K562 (cell line): ENCODE measurements around the gene ENDOG. TPM values are rescaled to one million over a fixed set of nuclear protein-coding genes. Genes with fewer than 3 reads are reported as not detected.
A peak's percentile ranks its signal among the peaks of the same experiment; 100 is the strongest.

ENCODE experiments used
- ATAC-seq: fragments of 200-7000 bp; cut with Tn5 transposase; 3 replicates; pipeline ENCODE4 v1.9.1; 2020; ENCODE audit warnings: moderate library complexity
- BruUV-seq: library from RNA; stranded (reverse); fragments of 400-500 nt; replicated peaks from 2 replicates; lab custom pipeline; 2021; lab: Mats Ljungman, UMichigan
- CTCF ChIA-PET: fragments of 300-600 bp; formaldehyde crosslinking; extraction: SDS; loops from one replicate; lab custom pipeline; 2021; ENCODE audit warnings: low intra/inter-chr PET ratio; lab: Yijun Ruan, JAX
- POLR2A ChIA-PET: fragments of 300-600, 350-650 bp; sonication (Branson Sonifier 250); formaldehyde crosslinking; extraction: SDS; loops from one replicate; lab custom pipeline; 2021; ENCODE audit warnings: antibody characterized with exemption, inconsistent platforms; lab: Yijun Ruan, JAX
- DNase-seq, 4 experiments: peaks; one replicate each; pipeline versions ENCODE4 v3.0.0 to v3.0.0-alpha.2; 2011 to 2018; ENCODE audit warnings: low spot score in 3 of 4, mixed read lengths in 3 of 4; ENCODE audit errors: extremely low read depth in 1 of 4
- FAIRE-seq: peaks from 2 replicates; lab custom pipeline; 2011; peaks lifted over from hg19 to GRCh38; lab: Jason Lieb, UNC
- H2AFZ ChIP-seq: 2 replicates; pipeline ENCODE4 v1.6.0; 2011; ENCODE audit warnings: low read depth, low read length, control low read depth, inconsistent platforms
- H3K27ac ChIP-seq: fragments of 200-600 bp; 3 replicates; pipeline ENCODE4 v1.8.0; 2011; ENCODE audit warnings: low read depth, mild to moderate bottlenecking, control low read depth, inconsistent platforms, low read length, moderate library complexity, mixed read lengths; ENCODE audit errors: extremely low read depth
- H3K27me3 ChIP-seq, 2 experiments: fragments of 300-600 bp in 1 of 2; 2 replicates in 1 of 2; 3 replicates in 1 of 2; pipeline versions ENCODE4 v1.6.0 to v1.8.0; 2011; ENCODE audit warnings: inconsistent platforms in 2 of 2, low read length in 2 of 2, mild to moderate bottlenecking in 1 of 2, mixed read lengths in 1 of 2, moderate library complexity in 1 of 2; ENCODE audit not compliant: control insufficient read depth in 2 of 2, insufficient read depth in 2 of 2
- H3K36me3 ChIP-seq: fragments of 300-600 bp; 3 replicates; pipeline ENCODE4 v1.8.0; 2011; ENCODE audit warnings: mild to moderate bottlenecking, low read length, inconsistent platforms; ENCODE audit not compliant: control insufficient read depth, insufficient read depth
- H3K4me1 ChIP-seq, 2 experiments: fragments of 200-600 bp in 1 of 2; replicated peaks in 1 of 2; 2 replicates in 1 of 2; 3 replicates in 1 of 2; pipeline versions ENCODE4 v1.5.1 to v1.8.0; 2011; ENCODE audit warnings: inconsistent platforms in 2 of 2, low read length in 2 of 2, mild to moderate bottlenecking in 1 of 2, mixed read lengths in 1 of 2, moderate library complexity in 1 of 2; ENCODE audit not compliant: control insufficient read depth in 2 of 2, insufficient read depth in 2 of 2
- H3K4me2 ChIP-seq: 2 replicates; pipeline ENCODE4 v1.6.1; 2011; ENCODE audit warnings: low read length, control low read depth, inconsistent platforms, mixed read lengths; ENCODE audit not compliant: insufficient read depth
- H3K4me3 ChIP-seq: fragments of 200-600 bp; sonication (generic), shearing (Covaris generic); 2 replicates; pipeline ENCODE4 v1.5.1; 2016; ENCODE audit warnings: control low read depth, inconsistent platforms
- H3K79me2 ChIP-seq: fragments of 200-600 bp; 3 replicates; pipeline ENCODE4 v1.8.0; 2011; ENCODE audit warnings: low read length, inconsistent platforms; ENCODE audit not compliant: control insufficient read depth, insufficient read depth
- H3K9ac ChIP-seq, 2 experiments: 2 replicates each; pipeline versions ENCODE4 v1.6.0 to v1.6.1; 2011; ENCODE audit warnings: low read depth in 2 of 2, low read length in 2 of 2, control low read depth in 1 of 2, inconsistent platforms in 1 of 2, mild to moderate bottlenecking in 1 of 2, mixed read lengths in 1 of 2; ENCODE audit not compliant: insufficient read depth in 1 of 2
- H3K9me1 ChIP-seq: one replicate; pipeline ENCODE4 v1.6.0; 2011; ENCODE audit warnings: inconsistent platforms, mild to moderate bottlenecking, low read length, moderate library complexity; ENCODE audit not compliant: control insufficient read depth, insufficient read depth
- H3K9me3 ChIP-seq: replicated peaks from 2 replicates; pipeline ENCODE4 v1.5.1; 2011; ENCODE audit warnings: low read depth, low read length, inconsistent platforms; ENCODE audit not compliant: control insufficient read depth, insufficient read depth
- H4K20me1 ChIP-seq: replicated peaks from 2 replicates; pipeline ENCODE4 v1.6.1; 2011; ENCODE audit warnings: low read length, inconsistent platforms, mixed read lengths; ENCODE audit not compliant: control insufficient read depth, insufficient read depth
- BCOR ChIP-seq: fragments of 450-650 bp; IDR thresholded peaks from 2 replicates; pipeline ENCODE4 v1.6.1; 2016
- FOXK2 ChIP-seq, 2 experiments: fragments of 450-650 bp; IDR thresholded peaks in 1 of 2; conservative IDR thresholded peaks in 1 of 2; 2 replicates each; pipeline ENCODE4 v1.6.1; 2016; ENCODE audit warnings: low read depth in 2 of 2, mild to moderate bottlenecking in 1 of 2
- NFIX ChIP-seq: fragments of 250-450 bp; sonication (Bioruptor Pico); IDR thresholded peaks from 2 replicates; pipeline ENCODE4 v1.4.0; 2020; ENCODE audit warnings: low read depth, mild to moderate bottlenecking, moderate library complexity
- RBM25 ChIP-seq: fragments of 200-400 bp; formaldehyde crosslinking; IDR thresholded peaks from 2 replicates; pipeline ENCODE4 v1.6.1; 2018; ENCODE audit warnings: low read length, low read depth, moderate library complexity; ENCODE audit not compliant: severe bottlenecking
- TCF3 ChIP-seq: sonication (generic); formaldehyde crosslinking; IDR thresholded peaks from 2 replicates; pipeline ENCODE4 v1.4.0; 2020; ENCODE audit warnings: mild to moderate bottlenecking, missing genetic modification reagents
- ZNF263 ChIP-seq: sonication (generic); formaldehyde crosslinking; IDR thresholded peaks from 2 replicates; pipeline ENCODE4 v1.8.0; 2022; ENCODE audit warnings: mild to moderate bottlenecking, missing genetic modification reagents, borderline replicate concordance
- WGBS: fragments of 100-300 bp; shearing (Covaris generic); methylation state at CpG from one replicate; pipeline ENCODE4 v1.1.6; 2016; ENCODE audit warnings: low coverage, mixed read lengths; ENCODE audit not compliant: insufficient coverage; ENCODE audit errors: missing lambda C conversion rate; 5-methylcytosine and 5-hydroxymethylcytosine counted together
- in situ Hi-C: fragments of 300-500 bp; cut with MboI; formaldehyde crosslinking; loops from 4 replicates; pipeline ENCODE4 v1.15.0; 2018; ENCODE audit warnings: inconsistent platforms, mixed read lengths
- intact Hi-C: fragments of 100-400 bp; cut with micrococcal nuclease; formaldehyde crosslinking; loops from 2 replicates; pipeline ENCODE4 v1.14.2; 2022
- polyA plus RNA-seq, 8 experiments: library from polyadenylated mRNA; depleted of rRNA in 4 of 8; stranded (reverse) in 5 of 8; unstranded in 3 of 8; fragments of >200 nt; fragmentation: Nextera tagmentation in 2 of 8; fragmentation: Illumina TruSeq in 1 of 8; extraction: Ambion mirVana in 2 of 8; extraction: Trizol in 1 of 8; gene quantifications; 2 replicates each; pipeline versions ENCODE4 v1.2.1 to v1.2.3, GENCODE V29; 2011 to 2014; ENCODE audit warnings: inconsistent platforms in 1 of 8, missing spikeins in 1 of 8
- total RNA-seq, 7 experiments: library from RNA; depleted of rRNA in 6 of 7; stranded (reverse); fragments of >200 nt in 6 of 7; fragmentation: Illumina TruSeq in 2 of 7; extraction: Trizol in 2 of 7; gene quantifications; 2 replicates each; pipeline versions ENCODE4 v1.2.1 to v1.2.3, GENCODE V29; 2011 to 2021; ENCODE audit warnings: low replicate concordance in 1 of 7
- TF ChIP-seq, protein P1 (sequence below): fragments of 250-450 bp; sonication (Bioruptor Pico); IDR thresholded peaks from 2 replicates; pipeline ENCODE4 v1.5.0; 2020; ENCODE audit warnings: mild to moderate bottlenecking, borderline replicate concordance

Gene ENDOG
- total and polyA plus RNA-seq, 9 of the 15 experiments (the other 6 are each of a cell fraction or from before 2014, with no cell fraction given): 1.2 to 91.0 (median 25.5) TPM

DNA sequence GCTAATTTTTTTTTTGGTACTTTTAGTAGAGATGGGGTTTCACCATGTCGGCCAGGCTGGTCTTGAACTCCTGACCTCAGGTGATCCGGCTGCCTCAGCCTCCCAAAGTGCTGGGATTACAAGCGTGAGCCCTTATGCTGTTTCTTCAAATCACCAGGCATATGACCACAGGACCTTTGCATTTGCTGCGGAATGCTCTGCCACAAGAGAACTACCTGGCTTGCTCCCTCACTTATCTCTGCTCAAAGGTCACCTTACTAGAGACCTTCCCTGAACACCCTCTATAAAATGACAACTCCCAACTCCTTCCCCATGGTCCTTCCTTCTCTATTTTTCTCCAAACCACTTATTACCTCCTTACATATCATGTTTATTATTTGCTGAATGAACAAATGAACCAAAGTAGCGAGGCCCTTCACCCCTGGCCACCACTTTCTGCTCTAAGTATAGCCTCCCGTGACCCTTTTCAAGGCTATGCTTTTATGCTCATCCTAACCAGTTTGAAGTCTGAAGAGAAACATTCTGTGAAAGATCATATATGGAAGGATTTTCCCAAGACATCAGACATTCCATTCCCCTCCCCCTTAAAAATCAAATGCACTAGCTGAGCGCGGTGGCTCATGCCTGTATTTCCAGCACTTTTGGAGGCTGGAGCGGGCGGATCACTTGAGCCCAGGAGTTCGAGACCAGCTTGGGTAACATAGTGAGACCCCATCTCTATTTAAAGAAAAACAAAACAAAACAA, 47.8 kb upstream of the ENDOG start:
- peak overlapping the region; percentile 88; the same call in 2 of the 3 replicates for H3K27ac ChIP-seq
- no peaks in the 10 kb centered on the region for H3K9me1 ChIP-seq
- peaks cover 13 to 16% of the 10 kb centered on the region in 2 experiments; a peak in 4 of 5 replicates for H3K4me1 ChIP-seq
- H3K4me2 ChIP-seq: peak overlapping the region; percentile 95
- H3K9me3 ChIP-seq: no peaks in the 10 kb centered on the region
- peak overlapping the region; percentile 89 to 94; a peak in 3 of 4 replicates for H3K9ac ChIP-seq
- H3K79me2 ChIP-seq: peaks cover 21% of the 10 kb centered on the region
- 47% methylated on average over 11 of the region's 11 CpGs for WGBS
- intact Hi-C loops (no loop called here), in situ Hi-C loops (no loop called here)
- peak overlapping the region; percentile 79 for H3K4me3 ChIP-seq
- DNase-seq (no peak), FAIRE-seq (no peak), ATAC-seq (no peak)
- ChIA-PET CTCF (interaction anchor here (0.8 kb wide), 1 partner anchor 68 kb away, joined by 3 read pairs; the partner anchor contains the start of gene PKN3), POLR2A (interaction anchor here (0.5 to 1.1 kb wide), 6 partner anchors 8 to 1677 kb away, joined by 3 to 5 read pairs (median 3); no protein-coding TSS in a partner anchor)
- peaks cover 5% of the 10 kb centered on the region; the same call in 1 of the 3 replicates for H3K36me3 ChIP-seq
- H2AFZ ChIP-seq: peak overlapping the region; percentile 98; the same call in 1 of the 2 replicates
- TF ChIP-seq TCF3 (CRISPR knock-in tag) (no peak), BCOR (peak; percentile 43; the same call in 1 of the 2 replicates), RBM25 (peak; percentile 76), ZNF263 (CRISPR knock-in tag) (no peak), FOXK2 (conservative IDR thresholded peaks at IDR 0.05 in 1 of 2, IDR thresholded peaks at IDR 0.05 in 1 of 2; ENCODE audit: low read depth in 2 of 2) (no peak), NFIX (CRISPR knock-in tag) (no peak)
- TF ChIP-seq, protein P1, sequence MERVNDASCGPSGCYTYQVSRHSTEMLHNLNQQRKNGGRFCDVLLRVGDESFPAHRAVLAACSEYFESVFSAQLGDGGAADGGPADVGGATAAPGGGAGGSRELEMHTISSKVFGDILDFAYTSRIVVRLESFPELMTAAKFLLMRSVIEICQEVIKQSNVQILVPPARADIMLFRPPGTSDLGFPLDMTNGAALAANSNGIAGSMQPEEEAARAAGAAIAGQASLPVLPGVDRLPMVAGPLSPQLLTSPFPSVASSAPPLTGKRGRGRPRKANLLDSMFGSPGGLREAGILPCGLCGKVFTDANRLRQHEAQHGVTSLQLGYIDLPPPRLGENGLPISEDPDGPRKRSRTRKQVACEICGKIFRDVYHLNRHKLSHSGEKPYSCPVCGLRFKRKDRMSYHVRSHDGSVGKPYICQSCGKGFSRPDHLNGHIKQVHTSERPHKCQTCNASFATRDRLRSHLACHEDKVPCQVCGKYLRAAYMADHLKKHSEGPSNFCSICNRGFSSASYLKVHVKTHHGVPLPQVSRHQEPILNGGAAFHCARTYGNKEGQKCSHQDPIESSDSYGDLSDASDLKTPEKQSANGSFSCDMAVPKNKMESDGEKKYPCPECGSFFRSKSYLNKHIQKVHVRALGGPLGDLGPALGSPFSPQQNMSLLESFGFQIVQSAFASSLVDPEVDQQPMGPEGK (CRISPR knock-in tag): no peak
- H4K20me1 ChIP-seq: no peaks in the 10 kb centered on the region
- H3K27me3 ChIP-seq: no peaks in the 10 kb centered on the region
- BruUV-seq: TSS peak; percentile 58
